ENCODE data around the gene PAPPA.

PAPPA gene

GRCh38 chr9:116334546-116335150 lies 181.1 kb downstream of the PAPPA start:
- POLR2A ChIA-PET: interaction anchor here (0.9 kb wide), 1 partner anchor 30 kb away, joined by 3 read pairs; no protein-coding TSS in a partner anchor
- CTCF ChIA-PET: no interaction called here
- Histone ChIP-seq H3K9me3 (ENCODE audit: control insufficient read depth, insufficient read depth, low read depth, low read length) (no peaks in the 10 kb centered on the region), H3K4me3 (ENCODE audit: low read depth, low read length) (no peak overlapping the region), H3K36me3 (ENCODE audit: control insufficient read depth in 2 of 2, insufficient read depth in 1 of 2, low read length in 2 of 2) (no peaks in the 10 kb centered on the region), H3K27ac (ENCODE audit: extremely low read depth, low read depth, low read length) (no peak overlapping the region), H3K4me1 (ENCODE audit: control insufficient read depth, insufficient read depth, low read length) (no peaks in the 10 kb centered on the region)
- TF ChIP-seq SCRT1 (tag by site-specific recombination; IDR thresholded peaks at IDR 0.05; ENCODE audit: borderline replicate concordance) (no peak), ZNF654 (tag by site-specific recombination; IDR thresholded peaks at IDR 0.05; ENCODE audit: low read depth) (no peak), ZNF670 (tag by site-specific recombination; IDR thresholded peaks at IDR 0.05; ENCODE audit: low read depth) (no peak), GLIS2 (tag by site-specific recombination; IDR thresholded peaks at IDR 0.05) (no peak), ZNF560 (tag by site-specific recombination; IDR thresholded peaks at IDR 0.05; ENCODE audit: borderline replicate concordance) (no peak), OSR2 (tag by site-specific recombination; IDR thresholded peaks at IDR 0.05) (no peak), BCL11B (tag by site-specific recombination; IDR thresholded peaks at IDR 0.05; ENCODE audit: low read depth) (no peak), ZNF202 (tag by site-specific recombination; IDR thresholded peaks at IDR 0.05; ENCODE audit: borderline replicate concordance) (no peak), ZIC2 (tag by site-specific recombination; IDR thresholded peaks at IDR 0.05) (no peak)

GRCh38 chr9:116335392-116335791 lies 181.8 kb downstream of the PAPPA start:
- Histone ChIP-seq H3K27ac (ENCODE audit: extremely low read depth, low read depth, low read length) (no peak overlapping the region), H3K36me3 (ENCODE audit: control insufficient read depth in 2 of 2, insufficient read depth in 1 of 2, low read length in 2 of 2) (no peaks in the 10 kb centered on the region), H3K4me3 (ENCODE audit: low read depth, low read length) (no peak overlapping the region), H3K4me1 (ENCODE audit: control insufficient read depth, insufficient read depth, low read length) (no peaks in the 10 kb centered on the region), H3K9me3 (ENCODE audit: control insufficient read depth, insufficient read depth, low read depth, low read length) (no peaks in the 10 kb centered on the region)
- POLR2A ChIA-PET: no interaction called here
- CTCF ChIA-PET: no interaction called here
- TF ChIP-seq KLF17 (tag by site-specific recombination; IDR thresholded peaks at IDR 0.05) (no peak), ZNF624 (tag by site-specific recombination; IDR thresholded peaks at IDR 0.05) (no peak), ZNF184 (tag by site-specific recombination; IDR thresholded peaks at IDR 0.05) (no peak), ZNF544 (tag by site-specific recombination; IDR thresholded peaks at IDR 0.05) (no peak), SP2 (tag by site-specific recombination; IDR thresholded peaks at IDR 0.05) (no peak), ZNF621 (tag by site-specific recombination; IDR thresholded peaks at IDR 0.05) (no peak), ZNF48 (tag by site-specific recombination; IDR thresholded peaks at IDR 0.05) (no peak), PRDM4 (tag by site-specific recombination; IDR thresholded peaks at IDR 0.05) (no peak)

- no peaks in the 10 kb centered on the region for H3K4me1 ChIP-seq (ENCODE audit: control insufficient read depth, insufficient read depth, low read length)
- H3K36me3 ChIP-seq (ENCODE audit: control insufficient read depth in 2 of 2, insufficient read depth in 1 of 2, low read length in 2 of 2): no peaks in the 10 kb centered on the region
- ChIA-PET POLR2A (no interaction called here), CTCF (no interaction called here)
- no peak overlapping the region for H3K27ac ChIP-seq (ENCODE audit: extremely low read depth, low read depth, low read length)
- no peaks in the 10 kb centered on the region for H3K9me3 ChIP-seq (ENCODE audit: control insufficient read depth, insufficient read depth, low read depth, low read length)
- TF ChIP-seq ZNF394 (tag by site-specific recombination; IDR thresholded peaks at IDR 0.05; ENCODE audit: borderline replicate concordance) (no peak), SP7 (tag by site-specific recombination; IDR thresholded peaks at IDR 0.05) (no peak)
- no peak overlapping the region for H3K4me3 ChIP-seq (ENCODE audit: low read depth, low read length)
Observed at GRCh38 chr9:116336133-116336862, 182.7 kb downstream of the PAPPA start.

Data from HEK293 (cell line).